Neural crest cell (in vitro differentiated cells): ENCODE data around the gene FAM171A1. TPM values are rescaled to one million over a fixed set of nuclear protein-coding genes. Genes with fewer than 3 reads are reported as not detected.
A peak's percentile ranks its signal among the peaks of the same experiment; 100 is the strongest.

Experiments
- DNase-seq: peaks from one replicate; pipeline ENCODE4 v3.0.0; 2021; ENCODE audit warnings: low read depth, mixed read lengths, low spot score
- H3K27ac Mint-ChIP-seq: one replicate; pipeline ENCODE4 v1.8.0; 2021; ENCODE audit warnings: mild to moderate bottlenecking, mixed read lengths; ENCODE audit not compliant: unreplicated experiment
- H3K27me3 Mint-ChIP-seq: 2 replicates; pipeline ENCODE4 v1.8.0; 2021; ENCODE audit warnings: low read depth, mild to moderate bottlenecking, mixed read lengths
- H3K36me3 Mint-ChIP-seq: 2 replicates; pipeline ENCODE4 v1.8.0; 2021; ENCODE audit warnings: low read depth, mild to moderate bottlenecking, mixed read lengths
- H3K4me1 Mint-ChIP-seq: 2 replicates; pipeline ENCODE4 v1.8.0; 2021; ENCODE audit warnings: mixed read lengths
- H3K4me3 Mint-ChIP-seq: one replicate; pipeline ENCODE4 v1.8.0; 2021; ENCODE audit warnings: mild to moderate bottlenecking, mixed read lengths
- H3K9me3 Mint-ChIP-seq: 2 replicates; pipeline ENCODE4 v1.8.0; 2021; ENCODE audit warnings: mixed read lengths
- total RNA-seq: library from RNA; stranded (reverse); gene quantifications from 2 replicates; pipeline ENCODE4 v1.2.1, GENCODE V29; 2021
- TF ChIP-seq, protein P1 (sequence below): fragments of 200-600 bp; sonication (generic); conservative IDR thresholded peaks from 2 replicates; pipeline ENCODE4 v1.5.0; 2021; ENCODE audit warnings: antibody characterized with exemption, mild to moderate bottlenecking

FAM171A1 gene
- total RNA-seq, 1 donor from 2014 or later: 64.2 TPM

DNA sequence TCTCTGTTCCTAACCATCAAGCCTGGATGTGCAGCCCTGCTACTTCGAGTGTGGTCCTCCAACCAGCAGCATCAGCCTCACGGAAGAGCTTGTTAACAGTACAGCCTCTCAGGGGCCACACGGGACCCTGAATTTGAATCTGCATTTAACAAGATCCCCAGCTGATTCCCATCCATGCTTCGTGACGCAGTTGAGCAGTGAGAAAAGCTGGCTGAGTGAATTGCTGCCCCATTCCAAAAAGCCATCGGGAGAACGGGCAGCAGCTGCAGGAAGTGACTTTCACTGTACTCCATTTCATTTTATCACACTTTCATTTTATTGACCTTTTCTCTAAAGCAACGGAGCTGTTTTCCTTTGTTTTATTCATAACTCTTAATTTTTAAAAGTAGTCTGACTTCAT, 22.5 kb downstream of the FAM171A1 start:
- Mint-ChIP-seq H3K4me3 (no peak overlapping the region), H3K27me3 (no peaks in the 10 kb centered on the region), H3K36me3 (peaks cover 4% of the 10 kb centered on the region), H3K9me3 (no peaks in the 10 kb centered on the region), H3K27ac (no peak overlapping the region), H3K4me1 (peaks cover 58% of the 10 kb centered on the region)
- no peak for DNase-seq
- TF ChIP-seq, protein P1, sequence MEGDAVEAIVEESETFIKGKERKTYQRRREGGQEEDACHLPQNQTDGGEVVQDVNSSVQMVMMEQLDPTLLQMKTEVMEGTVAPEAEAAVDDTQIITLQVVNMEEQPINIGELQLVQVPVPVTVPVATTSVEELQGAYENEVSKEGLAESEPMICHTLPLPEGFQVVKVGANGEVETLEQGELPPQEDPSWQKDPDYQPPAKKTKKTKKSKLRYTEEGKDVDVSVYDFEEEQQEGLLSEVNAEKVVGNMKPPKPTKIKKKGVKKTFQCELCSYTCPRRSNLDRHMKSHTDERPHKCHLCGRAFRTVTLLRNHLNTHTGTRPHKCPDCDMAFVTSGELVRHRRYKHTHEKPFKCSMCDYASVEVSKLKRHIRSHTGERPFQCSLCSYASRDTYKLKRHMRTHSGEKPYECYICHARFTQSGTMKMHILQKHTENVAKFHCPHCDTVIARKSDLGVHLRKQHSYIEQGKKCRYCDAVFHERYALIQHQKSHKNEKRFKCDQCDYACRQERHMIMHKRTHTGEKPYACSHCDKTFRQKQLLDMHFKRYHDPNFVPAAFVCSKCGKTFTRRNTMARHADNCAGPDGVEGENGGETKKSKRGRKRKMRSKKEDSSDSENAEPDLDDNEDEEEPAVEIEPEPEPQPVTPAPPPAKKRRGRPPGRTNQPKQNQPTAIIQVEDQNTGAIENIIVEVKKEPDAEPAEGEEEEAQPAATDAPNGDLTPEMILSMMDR: no peak

DNA sequence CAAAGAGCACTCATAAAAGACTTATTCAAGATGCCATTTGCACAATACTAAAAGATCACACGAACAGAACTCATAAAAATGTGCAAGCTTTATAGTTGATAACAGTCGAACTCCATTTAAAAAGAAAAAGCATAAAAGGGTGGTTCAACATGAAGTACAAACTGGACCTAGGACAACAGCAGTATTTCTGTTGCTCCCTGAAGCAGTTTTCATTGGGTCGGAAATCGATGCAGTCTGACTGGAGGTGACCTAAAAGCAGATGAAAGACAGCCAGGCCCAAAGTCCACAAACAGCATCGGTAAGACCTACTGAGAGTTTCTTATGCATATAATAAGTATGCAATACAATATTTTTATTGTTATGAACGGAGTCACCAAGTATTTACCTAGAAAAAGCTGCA, 23.9 kb downstream of the FAM171A1 start:
- no peak overlapping the region for H3K27ac Mint-ChIP-seq
- no peaks in the 10 kb centered on the region for H3K9me3 Mint-ChIP-seq
- H3K4me1 Mint-ChIP-seq: peaks cover 49% of the 10 kb centered on the region
- peaks cover 4% of the 10 kb centered on the region for H3K36me3 Mint-ChIP-seq
- H3K27me3 Mint-ChIP-seq: no peaks in the 10 kb centered on the region
- H3K4me3 Mint-ChIP-seq: no peak overlapping the region
- TF ChIP-seq, protein P1: no peak
- no peak for DNase-seq

DNA sequence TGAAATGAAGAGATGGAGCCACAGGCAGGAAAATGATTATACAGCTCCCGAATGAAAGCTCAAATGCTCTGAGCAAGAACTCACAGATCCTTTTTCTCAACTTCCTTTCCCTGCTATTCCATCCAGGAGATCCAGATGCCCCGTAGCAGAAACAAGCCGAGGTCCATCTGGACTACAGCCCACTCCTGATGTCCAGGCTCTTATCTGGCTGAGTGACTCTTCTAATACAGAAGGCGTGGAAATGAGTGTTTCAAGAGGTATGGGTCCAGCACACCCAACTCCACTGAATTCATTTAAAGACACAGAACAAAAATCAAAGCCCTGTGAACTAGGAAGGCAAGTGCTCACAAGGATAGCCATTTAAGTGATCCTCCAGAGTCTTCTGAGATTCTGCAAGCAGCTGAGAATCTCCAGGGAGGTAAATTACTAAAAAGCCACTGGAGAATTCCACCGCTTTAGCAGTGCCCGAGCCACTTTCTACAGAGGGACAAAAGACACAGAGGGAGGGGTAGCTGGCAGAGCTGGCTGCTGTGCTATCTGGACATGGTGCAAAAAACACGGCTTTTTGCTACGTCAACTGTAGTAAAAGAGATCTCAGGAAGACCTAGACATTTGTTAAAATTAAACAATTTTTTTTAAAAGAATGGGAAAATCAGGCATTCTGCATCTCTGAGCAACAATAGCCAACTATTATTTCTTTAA, 24.5 kb downstream of the FAM171A1 start:
- TF ChIP-seq, protein P1: no peak
- Mint-ChIP-seq H3K36me3 (peaks cover 4% of the 10 kb centered on the region), H3K4me1 (peaks cover 52% of the 10 kb centered on the region), H3K9me3 (no peaks in the 10 kb centered on the region), H3K27me3 (no peaks in the 10 kb centered on the region), H3K4me3 (no peak overlapping the region), H3K27ac (peak overlapping the region; percentile 79)
- DNase-seq: no peak

DNA sequence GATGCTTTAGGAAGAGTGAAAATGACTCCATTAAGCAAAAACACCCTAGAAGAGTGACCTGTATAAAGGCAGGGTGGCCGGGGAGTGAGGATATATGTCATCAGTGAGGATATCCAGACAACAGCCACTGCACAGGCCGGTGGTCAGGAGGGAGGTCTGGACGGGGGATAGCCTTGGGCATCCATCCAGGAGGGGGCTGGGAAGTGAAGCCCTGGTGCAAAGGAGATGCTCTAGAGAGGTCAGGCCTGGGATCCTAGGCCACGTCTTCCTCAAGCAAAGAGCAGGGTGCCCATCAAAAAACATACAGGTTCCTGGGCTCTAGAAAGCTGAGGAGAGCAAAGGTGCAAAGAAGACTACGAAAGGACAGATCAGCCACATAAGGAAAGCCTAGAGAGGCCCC, 25.6 kb downstream of the FAM171A1 start:
- DNase-seq: no peak
- H3K4me1 Mint-ChIP-seq: peaks cover 47% of the 10 kb centered on the region
- no peaks in the 10 kb centered on the region for H3K27me3 Mint-ChIP-seq
- peak overlapping the region; percentile 98 for H3K27ac Mint-ChIP-seq
- no peaks in the 10 kb centered on the region for H3K9me3 Mint-ChIP-seq
- TF ChIP-seq, protein P1: no peak
- H3K4me3 Mint-ChIP-seq: no peak overlapping the region
- no peaks in the 10 kb centered on the region for H3K36me3 Mint-ChIP-seq

DNA sequence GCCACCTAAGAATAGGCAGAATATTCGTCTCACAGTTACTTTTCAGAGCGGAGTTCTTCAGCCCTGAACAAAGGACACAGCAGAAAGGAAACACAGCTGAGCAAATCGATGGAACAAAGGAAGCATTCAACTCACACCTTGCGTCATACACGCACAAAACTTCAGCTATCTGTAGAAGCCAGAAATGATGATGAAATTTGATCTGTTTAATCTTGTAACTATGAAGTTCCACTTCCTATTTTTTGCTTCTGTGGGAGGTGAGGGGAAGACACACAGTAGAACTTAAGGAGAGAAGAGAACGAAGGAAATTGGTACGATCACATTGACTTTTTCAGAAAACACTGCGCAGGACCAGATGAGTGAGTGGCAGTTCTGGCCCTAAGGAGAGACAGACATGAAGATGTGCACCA, 26.2 kb downstream of the FAM171A1 start:
- TF ChIP-seq, protein P1: no peak
- Mint-ChIP-seq H3K36me3 (no peaks in the 10 kb centered on the region), H3K9me3 (no peaks in the 10 kb centered on the region), H3K4me3 (peak overlapping the region; percentile 12), H3K27me3 (no peaks in the 10 kb centered on the region), H3K27ac (peak overlapping the region; percentile 98), H3K4me1 (peaks cover 47% of the 10 kb centered on the region)
- DNase-seq: peak; percentile 9
